Tibial nerve (tissue), 3 donors: ENCODE results near the gene ANXA8.

Experiments
- POLR2A ChIP-seq, 2 donors: fragments of 450-650 bp; IDR thresholded peaks; one replicate each; pipeline ENCODE4 v1.6.1; 2017; ENCODE audit warnings: antibody characterized with exemption in 2 of 2, mild to moderate bottlenecking in 2 of 2, moderate library complexity in 2 of 2
- TF ChIP-seq, protein P1 (sequence below), 5 experiments: fragments of 200-600 bp in 3 of 5; fragments of 450-650 bp in 2 of 5; sonication (generic) in 3 of 5; IDR thresholded peaks; one replicate each; pipeline ENCODE4 v1.5.1; 2016 to 2019; ENCODE audit warnings: antibody characterized with exemption in 5 of 5, mild to moderate bottlenecking in 3 of 5, moderate library complexity in 2 of 5

DNA sequence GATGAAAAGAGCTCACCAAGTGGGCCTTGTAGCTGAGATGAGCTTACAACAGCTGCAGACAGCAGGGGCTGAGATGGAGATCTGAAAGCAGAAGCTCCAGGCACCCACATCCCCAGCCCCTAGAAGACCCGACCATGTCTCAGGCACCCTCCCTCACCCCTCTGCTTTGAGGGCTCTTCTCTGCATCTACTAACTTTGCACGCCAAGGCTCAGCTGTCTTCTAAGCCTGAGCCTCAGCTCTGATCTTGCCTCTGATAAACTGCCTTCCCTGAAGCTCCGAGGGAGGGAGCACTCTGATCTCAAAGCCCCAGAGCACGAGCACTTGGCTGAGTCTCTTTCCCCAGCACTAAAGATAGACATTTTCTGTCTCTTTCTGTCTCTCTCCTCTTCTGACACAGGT is 42.0 kb downstream of the ANXA8 start:
- TF ChIP-seq POLR2A (IDR thresholded peaks at IDR 0.05): no peak
- TF ChIP-seq, protein P1, sequence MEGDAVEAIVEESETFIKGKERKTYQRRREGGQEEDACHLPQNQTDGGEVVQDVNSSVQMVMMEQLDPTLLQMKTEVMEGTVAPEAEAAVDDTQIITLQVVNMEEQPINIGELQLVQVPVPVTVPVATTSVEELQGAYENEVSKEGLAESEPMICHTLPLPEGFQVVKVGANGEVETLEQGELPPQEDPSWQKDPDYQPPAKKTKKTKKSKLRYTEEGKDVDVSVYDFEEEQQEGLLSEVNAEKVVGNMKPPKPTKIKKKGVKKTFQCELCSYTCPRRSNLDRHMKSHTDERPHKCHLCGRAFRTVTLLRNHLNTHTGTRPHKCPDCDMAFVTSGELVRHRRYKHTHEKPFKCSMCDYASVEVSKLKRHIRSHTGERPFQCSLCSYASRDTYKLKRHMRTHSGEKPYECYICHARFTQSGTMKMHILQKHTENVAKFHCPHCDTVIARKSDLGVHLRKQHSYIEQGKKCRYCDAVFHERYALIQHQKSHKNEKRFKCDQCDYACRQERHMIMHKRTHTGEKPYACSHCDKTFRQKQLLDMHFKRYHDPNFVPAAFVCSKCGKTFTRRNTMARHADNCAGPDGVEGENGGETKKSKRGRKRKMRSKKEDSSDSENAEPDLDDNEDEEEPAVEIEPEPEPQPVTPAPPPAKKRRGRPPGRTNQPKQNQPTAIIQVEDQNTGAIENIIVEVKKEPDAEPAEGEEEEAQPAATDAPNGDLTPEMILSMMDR (IDR thresholded peaks at IDR 0.05): no peak
